Hypothalamus (tissue), 51 donors: ENCODE measurements around the gene BRIP1.
"Not testable (repeated sequence)": the region's sequence is repeated elsewhere in the genome, so short reads cannot be mapped to it uniquely, and the experiment has no call there.

Experiments used
- DNase-seq, 51 donors: peaks; one replicate each; lab custom pipeline; 2025; lab: John Stamatoyannopoulos, UW

The BRIP1 gene

DNA sequence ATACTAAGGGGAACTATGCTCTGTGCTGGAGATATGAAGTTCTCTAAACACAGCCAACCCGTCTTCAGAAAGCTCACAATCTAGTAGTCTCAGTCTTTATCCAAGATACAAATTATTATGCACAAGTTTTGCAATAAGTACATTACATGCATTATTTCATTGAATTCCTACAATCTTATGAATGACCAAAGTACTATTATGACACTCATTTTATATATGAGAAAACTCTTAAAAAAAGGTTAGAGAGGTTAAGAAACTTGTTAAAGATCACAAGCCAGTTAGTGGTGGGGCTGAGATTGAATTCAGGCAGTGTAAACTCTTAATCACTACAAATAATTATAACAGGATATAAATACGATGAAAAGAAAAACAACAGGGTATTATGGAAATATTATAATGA lies 4.7 kb upstream of the BRIP1 start:
- DNase-seq = no peak

DNA sequence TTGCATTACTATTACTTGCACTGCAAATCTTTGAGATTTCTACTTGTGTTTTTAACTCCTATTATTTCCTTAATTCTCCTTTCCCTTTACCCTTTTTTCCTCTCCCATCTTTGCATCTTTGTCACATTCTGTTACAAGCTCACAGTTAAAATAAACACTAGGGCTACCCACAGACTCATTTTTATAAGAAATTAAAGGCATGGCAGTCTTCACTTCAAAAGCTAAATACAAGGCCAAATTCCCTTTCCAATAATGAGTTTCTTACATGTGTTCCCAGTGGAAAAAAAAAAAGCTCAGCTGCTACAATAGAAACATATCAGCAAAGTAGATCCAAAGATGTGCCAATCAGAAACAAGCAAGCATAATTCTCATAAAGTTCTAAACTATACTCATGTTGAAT lies 3.7 kb upstream of the BRIP1 start:
- no peak for DNase-seq

DNA sequence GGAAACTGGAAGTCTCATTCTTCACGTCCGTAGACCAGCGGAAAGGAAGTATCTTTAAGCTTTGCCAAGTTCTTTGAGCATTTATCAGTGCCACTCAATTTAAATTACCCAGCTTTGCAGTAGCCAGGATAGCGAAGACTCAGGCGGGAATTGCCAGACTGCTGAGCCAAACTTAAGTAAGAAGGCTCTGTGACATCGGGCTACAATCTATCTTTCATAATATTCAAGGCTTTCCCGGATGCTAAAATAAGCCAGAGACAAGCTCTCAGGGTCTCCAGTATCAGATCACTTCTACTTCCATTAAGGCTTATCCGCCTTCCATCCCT lies 436 bp upstream of the BRIP1 start:
- no peak for DNase-seq

DNA sequence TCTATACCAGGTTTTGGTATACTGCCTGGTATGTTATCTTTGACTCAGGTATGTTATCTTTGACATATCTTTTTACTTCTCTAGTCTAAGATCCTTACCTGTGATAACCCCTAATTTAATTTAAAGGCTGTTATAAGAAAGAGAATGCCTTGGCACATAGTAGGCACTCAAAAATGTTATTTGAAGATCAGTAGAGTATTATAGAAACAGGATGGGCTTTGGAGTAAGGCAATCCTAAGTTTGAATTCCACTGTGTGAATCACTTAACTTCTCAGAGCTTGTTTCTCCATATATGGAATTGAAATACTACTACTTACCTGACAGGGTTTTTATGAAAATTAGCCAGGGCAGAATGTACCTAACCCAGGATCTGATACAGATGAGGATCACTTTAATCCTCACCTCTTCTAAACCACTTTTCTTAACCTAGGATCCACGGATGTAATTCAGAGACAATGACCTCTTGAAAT lies 1.2 kb downstream of the BRIP1 start:
- DNase-seq = no peak

DNA sequence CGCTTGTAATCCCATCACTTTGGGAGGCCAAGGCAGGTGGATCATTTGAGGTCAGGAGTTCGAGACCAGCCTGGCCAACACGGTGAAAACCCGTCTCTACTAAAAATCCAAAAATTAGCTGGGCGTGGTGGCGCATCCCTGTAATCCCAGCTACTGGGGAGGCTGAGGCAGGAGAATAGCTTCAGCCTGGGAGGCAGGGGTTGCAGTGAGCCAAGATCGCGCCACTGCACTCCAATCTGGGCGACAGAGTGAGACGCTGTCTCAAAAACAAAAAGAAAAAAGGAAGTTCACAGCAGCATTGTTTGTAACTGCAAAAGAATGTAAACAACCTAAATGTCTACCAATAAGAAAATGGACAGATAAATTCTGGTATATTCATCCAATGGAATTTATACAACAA lies 2.9 kb downstream of the BRIP1 start:
- not testable (repeated sequence) for DNase-seq

DNA sequence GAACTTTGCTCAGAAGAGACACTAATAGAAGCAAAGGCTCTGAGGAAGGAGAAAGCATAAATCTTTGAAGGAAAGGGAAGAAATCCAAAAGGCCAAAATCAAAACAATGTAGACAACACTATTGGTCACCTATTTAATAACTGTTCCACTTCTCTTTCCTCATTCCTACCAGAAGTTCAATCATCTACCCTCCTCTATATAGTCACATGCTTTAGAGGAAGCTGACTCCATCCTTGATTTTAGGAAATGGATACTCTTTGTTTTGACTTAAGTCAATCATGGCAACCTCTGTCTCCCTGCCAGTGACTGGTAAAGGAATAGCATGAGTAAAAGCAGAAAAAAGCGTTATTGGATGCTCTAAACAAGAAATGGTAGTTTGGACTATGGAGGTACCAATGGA lies 7.3 kb downstream of the BRIP1 start:
- no peak for DNase-seq

DNA sequence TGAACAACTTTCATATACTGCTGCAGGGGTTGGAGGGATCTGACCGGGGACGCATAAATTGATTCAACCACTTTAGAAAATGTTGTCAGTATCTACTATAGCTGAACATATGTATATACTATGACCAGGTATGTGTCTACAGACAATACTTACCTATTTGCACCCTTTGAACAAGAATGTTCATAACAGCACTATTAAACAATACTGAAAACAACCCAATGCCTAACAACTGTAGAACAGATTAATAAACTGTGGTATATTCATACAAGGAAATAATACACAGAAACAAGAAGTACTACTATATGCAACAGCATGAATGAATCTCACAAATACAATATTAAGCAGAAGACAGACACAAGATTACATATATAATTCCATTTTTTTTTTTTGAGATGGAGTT lies 10.5 kb downstream of the BRIP1 start:
- DNase-seq = no peak

DNA sequence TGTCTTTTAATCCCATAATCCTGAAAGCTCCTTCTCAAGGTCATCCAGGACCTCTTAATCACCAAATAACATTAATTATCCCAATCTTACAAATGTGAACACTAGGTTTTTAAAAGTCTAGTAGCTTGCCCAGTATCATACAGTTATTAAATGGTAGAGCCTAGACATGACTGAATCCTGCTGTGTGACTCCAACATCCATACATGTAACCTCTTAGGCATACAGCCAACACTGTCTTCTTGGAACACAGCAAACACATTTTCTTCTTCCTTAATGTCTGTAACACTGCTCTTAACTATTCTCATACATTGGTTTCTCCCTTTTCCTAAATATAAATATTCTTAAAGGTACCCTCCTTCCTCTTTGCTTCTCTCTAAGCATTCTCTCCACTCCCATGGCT lies 13.7 kb downstream of the BRIP1 start:
- DNase-seq = no peak

DNA sequence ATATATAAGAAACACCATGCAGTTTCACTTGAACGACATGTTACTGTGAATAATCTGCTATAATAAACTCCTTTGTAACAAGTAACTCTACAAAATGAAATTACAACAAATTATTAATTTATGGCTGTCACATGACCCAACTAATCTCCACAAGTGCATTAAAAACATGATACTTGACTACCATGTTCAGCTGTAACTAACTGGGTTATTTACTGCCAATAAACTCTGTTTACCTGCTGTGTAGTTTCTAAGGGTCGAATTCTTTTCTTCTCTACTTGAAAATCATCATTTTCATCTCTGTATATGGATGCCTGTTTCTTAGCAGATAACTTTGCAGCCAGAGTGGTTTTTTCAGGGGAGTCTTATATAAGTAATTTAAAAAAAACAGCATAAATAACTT lies 14.4 kb downstream of the BRIP1 start:
- no peak for DNase-seq

DNA sequence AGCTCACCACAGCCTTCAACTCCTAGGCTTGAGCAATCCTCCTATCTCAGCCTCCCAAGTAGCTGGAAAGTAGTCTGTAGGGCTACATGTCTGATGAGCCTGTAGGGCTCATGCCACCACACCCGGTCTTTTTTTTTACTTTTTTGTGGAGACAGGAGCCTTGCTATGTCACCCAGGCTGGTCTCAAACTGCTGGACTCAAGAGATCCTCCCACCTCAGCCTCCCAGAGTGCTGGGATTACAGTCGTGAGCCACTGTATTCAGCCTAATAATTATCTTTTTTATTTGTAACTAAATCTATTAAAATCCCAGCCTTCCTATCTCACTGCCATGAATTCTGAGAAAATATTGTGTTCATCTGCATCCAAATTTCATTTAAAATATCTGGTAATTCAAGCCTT lies 15.1 kb downstream of the BRIP1 start:
- DNase-seq = no peak

DNA sequence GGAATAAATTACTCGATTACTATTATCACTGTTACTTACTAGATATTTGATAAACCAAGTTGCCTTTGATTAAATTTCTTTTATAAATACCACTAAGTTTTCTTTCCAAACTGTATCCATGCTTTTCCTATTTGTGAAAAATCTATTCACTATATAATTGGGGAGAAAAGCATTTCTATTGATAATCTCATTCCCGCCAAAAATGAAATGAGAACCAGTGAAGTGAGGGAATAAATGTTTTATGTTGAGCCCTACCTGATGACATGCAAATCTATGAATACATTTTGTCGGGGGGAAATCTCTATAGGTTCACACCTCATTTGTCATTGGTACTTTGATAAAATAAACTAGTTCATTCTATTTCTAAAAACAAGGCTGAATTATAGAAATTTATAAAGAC lies 15.7 kb downstream of the BRIP1 start:
- DNase-seq = no peak

DNA sequence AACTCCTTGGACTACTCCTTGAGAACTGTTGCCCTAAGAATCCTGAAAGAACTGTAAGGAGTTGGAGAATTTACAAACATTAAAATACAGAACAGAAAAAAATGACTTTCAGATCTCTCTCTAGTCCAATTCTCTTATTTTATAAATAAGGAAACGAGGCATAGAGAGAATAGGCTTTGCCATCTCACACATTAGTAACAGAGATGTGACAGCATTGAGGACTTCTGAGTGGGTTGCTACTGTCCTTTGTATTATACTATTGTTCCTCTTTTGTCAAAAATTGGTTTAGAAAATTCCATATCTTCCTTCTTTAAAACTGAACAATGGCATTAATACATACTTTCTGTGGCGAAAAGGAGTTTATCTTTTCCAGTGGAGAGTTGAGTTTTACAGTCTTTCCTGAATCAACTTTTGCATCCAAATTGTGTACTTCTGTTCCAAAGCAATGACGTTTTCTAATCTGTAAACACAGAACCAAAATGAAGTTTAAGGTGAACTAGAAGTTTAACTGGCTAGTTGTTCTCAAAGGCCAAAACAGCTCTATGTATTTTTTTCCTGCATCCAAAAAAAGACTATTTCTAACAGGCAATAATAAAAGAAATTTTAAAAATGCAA lies 16.5 kb downstream of the BRIP1 start:
- no peak for DNase-seq

DNA sequence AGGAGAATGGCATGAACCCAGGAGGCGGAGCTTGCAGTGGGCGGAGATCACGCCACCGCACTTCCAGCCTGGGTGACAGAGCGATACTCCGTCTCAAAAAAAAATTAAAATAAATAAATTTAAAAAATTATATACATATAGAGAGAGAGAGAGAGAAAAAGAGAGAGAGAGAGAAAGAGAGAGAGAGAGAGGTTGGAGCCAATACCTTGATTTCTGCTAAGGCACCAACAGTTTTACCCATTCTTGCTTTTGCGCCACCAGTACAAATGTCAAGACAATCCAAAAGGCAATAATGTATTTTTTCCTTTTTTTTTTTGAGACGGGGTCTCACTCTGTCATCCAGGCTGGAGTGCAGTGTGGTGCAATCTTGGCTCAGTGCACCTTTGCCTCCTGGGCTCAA lies 17.2 kb downstream of the BRIP1 start:
- DNase-seq = no peak

DNA sequence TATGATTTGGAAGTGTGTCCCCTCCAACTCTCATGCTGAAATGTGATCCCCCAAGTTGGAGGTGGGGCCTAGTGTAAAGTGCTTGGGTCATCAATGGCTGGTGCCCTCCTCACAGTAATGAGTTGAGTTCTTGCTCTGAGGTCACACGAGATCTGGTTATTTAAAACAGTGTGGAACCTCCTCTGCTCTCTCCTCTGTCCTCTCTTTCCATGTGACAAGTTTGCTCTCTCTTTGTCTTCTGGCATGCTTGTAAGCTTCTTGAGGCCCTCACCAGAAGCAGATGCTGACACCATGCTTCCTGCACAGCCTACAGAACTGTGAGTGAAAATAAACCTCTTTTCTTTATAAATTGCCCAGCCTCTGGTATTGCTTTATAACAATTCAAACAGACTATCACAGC lies 19.9 kb downstream of the BRIP1 start:
- DNase-seq = no peak

DNA sequence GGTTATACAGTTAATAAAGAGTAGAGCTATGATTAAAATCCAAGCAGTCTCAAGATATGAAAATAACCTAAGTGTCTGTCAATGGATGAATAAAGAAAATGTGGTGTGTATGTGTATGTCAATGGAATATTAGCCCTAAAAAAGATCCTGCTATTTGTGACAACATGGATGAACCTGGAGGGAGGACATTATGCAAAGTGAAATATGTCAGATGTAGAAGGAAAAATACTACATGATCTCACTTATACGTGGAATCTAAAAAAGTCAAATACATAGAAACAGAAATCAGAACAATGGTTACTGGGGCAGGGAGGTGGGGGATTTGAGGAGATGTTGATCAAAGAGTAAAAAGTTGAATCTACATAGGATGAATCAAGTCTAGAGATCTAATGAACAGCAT lies 20.4 kb downstream of the BRIP1 start:
- no peak for DNase-seq

DNA sequence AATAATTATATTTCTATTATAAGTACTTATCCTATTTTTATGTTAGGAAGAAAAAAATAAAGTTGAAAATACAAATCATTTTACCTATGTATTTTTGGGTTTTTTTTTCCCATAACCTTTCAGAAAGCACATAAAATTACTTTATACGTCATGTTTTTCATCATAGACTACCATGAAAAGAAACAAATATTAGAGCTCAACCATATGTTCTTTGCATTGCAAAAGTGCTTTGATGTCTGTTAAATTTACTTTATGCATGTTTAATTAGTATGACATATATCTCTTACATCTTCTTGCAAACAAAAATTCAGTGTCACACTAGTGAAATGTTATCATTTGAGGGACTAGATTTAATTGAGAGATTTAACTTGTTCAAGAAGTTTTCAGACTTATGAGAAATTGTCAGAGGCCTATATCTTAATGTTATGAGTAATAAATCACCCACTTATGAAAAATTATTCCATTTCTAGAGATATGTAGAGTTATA lies 24.0 kb downstream of the BRIP1 start:
- no peak for DNase-seq

DNA sequence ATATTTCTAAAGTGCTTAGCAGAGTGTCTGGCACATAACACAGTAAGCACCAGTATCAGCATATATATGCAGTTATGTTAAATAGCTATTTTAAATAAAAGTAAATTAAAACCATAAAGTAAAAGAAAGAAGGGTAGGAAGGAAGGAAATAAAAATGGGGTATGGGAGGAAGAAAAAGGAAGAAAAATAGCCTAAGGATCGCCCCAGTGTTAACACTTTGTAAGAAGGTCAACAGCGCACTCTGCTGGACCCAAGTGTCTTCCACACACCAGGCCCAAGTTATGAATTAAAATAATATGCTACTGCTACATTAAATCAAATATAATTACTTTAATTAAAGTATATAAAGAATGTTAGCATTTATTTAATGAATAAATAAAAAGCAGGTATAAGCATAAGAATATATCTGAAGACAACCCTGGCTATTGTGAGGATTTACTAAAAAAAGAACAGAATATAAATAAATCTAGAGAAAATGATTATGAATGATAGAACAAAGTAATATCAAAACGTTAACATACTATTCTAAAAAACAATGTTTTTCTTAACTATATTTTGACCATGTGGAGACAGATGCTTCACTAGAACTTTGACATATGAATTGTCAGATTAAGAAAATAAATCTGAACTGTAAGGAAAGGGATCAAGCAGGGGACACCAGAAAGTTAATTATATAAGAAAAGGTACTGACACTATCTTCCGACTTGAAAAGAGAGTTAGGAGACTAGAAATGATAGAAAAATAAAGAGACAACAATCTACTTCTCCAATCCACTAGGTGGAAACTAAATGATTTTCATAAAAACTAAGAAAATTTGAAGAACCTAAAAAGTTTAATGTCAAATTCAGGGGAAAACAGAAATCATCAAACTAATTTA lies 25.9 kb downstream of the BRIP1 start:
- DNase-seq = peak in 13 of 51 donors; percentile 0 to 32 (median 2)

DNA sequence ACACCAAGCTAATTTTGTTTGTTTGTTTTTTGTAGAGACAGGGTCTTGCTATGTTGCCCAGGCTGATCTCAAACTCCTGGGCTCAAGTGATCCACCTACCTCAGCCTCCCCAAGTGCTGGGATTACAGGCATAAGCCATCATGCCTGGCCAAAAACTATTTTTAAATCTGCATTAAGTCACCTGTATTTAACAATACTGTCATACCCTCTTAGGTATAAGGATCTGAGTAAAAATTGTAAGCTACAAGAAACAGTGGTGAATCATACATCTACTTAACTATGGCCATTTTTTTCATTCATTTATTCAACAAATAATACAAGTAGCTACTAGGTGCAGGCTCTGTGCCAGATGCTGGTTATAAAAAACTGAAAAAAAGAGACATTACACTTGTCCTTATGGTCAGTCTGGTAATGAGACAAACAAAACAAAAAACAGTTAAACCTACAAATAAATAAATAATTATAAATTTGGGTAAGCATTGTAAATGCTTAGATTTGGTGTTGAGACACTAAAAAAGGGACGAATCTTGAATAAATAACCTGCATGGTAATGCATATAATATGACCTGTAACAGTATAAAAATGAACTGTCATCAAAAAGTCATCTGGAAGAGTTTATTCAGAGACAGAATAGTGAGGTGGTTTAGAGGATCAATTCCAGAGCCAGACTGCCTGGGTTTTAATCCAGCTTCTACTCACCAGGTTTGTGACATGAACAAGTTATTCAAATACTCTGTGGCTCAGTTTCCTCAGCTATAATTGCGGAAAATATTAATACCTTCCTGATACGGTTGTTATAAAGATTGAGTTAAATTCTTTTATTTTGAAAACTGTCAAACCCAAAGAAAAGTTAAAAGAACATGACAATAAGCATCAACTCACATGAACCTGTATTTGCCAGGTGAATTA lies 26.8 kb downstream of the BRIP1 start:
- no peak for DNase-seq

DNA sequence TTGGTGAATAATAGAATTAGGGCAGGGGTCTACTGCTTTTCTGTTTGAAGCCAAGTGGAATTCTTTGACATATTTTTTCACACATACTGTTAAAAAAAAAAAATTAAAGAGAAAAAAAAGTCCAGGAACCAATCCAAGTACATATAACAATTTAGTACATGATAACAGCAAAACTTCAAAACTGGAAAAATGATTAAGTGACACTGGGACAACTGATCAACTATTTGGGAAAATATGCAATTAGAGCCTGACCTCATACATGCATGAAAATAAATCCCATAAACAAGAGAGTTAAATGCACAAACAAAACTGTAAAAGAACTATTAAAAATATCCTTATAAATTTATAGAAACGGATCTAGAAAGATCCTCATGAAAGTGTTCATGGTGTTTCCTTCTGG lies 27.7 kb downstream of the BRIP1 start:
- no peak for DNase-seq

DNA sequence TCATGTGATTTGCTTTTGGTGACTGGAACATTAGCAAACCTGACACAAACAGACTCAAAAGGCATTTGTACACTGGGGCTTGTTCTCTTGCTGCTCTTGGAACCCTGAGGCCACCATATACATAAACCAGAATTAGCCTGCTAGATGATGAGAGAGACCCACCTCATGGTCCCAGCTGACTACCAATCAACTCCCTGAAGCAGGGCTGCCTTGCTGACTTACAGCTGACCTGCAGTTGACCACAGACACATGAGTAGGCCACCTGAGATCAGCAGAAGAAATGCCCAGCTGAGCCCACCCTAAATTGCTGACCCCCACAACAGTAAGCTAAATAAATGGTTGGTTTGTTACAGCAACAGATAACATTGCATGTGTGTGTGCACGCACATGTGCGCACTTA lies 28.7 kb downstream of the BRIP1 start:
- no peak for DNase-seq

DNA sequence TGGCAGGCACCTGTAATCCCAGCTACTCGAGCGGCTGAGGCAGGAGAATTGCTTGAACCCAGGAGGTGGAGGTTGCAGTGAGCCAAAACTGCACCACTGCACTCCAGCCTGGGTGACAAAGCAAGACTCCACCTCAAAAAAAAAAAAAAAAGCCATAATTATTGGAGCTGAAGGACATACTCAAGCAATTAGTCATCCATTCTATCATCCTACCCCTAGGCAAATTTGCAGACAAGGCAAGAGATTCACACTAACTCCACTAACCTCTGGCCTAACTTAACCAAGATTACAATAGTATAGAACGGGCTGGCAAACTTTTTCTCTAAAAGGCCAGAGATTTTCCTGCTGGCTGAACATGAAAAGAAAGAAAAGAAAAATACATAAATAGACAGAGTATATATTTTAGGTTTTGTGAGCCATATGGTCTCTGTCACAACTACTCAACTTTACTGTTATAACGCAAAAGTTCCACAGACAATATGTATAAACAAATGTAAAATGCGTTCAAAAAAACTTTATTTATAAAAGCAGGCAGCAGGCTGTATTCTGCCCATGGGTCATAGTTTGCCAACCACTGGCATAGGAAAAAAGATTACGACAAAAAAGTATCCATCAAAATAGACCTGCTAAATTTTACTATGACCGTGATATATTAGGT lies 29.7 kb downstream of the BRIP1 start:
- DNase-seq = no peak
